Muscle of leg (tissue), 16 donors: Measurements from ENCODE around the gene ZNF318. TPM values are rescaled to one million over a fixed set of nuclear protein-coding genes. Genes with fewer than 3 reads are reported as not detected.
"Not testable (repeated sequence)": the region's sequence is repeated elsewhere in the genome, so short reads cannot be mapped to it uniquely, and the experiment has no call there.

ENCODE experiments used
- DNase-seq: peaks from one replicate; pipeline ENCODE4 v3.0.0; 2013
- H3K27ac ChIP-seq: one replicate; pipeline ENCODE4 v1.5.1; 2013; ENCODE audit warnings: mild to moderate bottlenecking, low read length, control low read depth
- H3K27me3 ChIP-seq: one replicate; pipeline ENCODE4 v1.6.1; 2013; ENCODE audit warnings: low read length; ENCODE audit not compliant: control insufficient read depth, insufficient read depth
- H3K36me3 ChIP-seq: one replicate; pipeline ENCODE4 v1.6.1; 2013; ENCODE audit warnings: low read length; ENCODE audit not compliant: control insufficient read depth, insufficient read depth
- H3K4me1 ChIP-seq: one replicate; pipeline ENCODE4 v1.6.1; 2013; ENCODE audit warnings: low read length; ENCODE audit not compliant: control insufficient read depth, insufficient read depth
- H3K4me3 ChIP-seq: one replicate; pipeline ENCODE4 v1.5.1; 2013; ENCODE audit warnings: low read length, control low read depth
- H3K9me3 ChIP-seq: replicated peaks from 2 replicates; pipeline ENCODE4 v1.6.1; 2013; ENCODE audit warnings: low read depth, low read length; ENCODE audit not compliant: control insufficient read depth
- WGBS: methylation state at CpG from one replicate; pipeline ENCODE4 v1.1.5; 2013; ENCODE audit warnings: missing lambda C conversion rate; ENCODE audit not compliant: insufficient coverage; 5-methylcytosine and 5-hydroxymethylcytosine counted together
- long read RNA-seq, 11 donors: transcript quantifications; one replicate each; lab custom pipeline, GENCODE V29; 2026
- polyA plus RNA-seq, 8 donors: library from polyadenylated mRNA; unstranded; fragments of 120-200 nt; gene quantifications; one replicate each; pipeline versions ENCODE4 v1.2.1 to v1.2.3, GENCODE V29; 2013; ENCODE audit warnings: inconsistent platforms in 1 of 8, low replicate concordance in 1 of 8; ENCODE audit not compliant: insufficient read length in 8 of 8, insufficient read depth in 1 of 8
- total RNA-seq: library from RNA; stranded (reverse); fragments of 120-200 nt; gene quantifications from one replicate; pipeline ENCODE4 v1.2.4, GENCODE V29; 2013

The ZNF318 gene
- total RNA-seq (9.4 TPM), polyA plus RNA-seq (10 to 100 TPM; 12.2 to 17.3 (median 13.0) TPM)
- long read RNA-seq, donor 1 = 0 reads
- long read RNA-seq, donor 2 = 0 reads
- long read RNA-seq, donor 3, full-length matches to known transcripts = 1 of 1 reads
- long read RNA-seq, donor 3, partial matches to known transcripts = 0 of 1 reads
- long read RNA-seq, donor 3, other reads (novel, unspliced or antisense) = 0 of 1 reads
- long read RNA-seq, donor 4 = 0 reads
- long read RNA-seq, donor 5, full-length matches to known transcripts = 4 of 4 reads
- long read RNA-seq, donor 5, partial matches to known transcripts = 0 of 4 reads
- long read RNA-seq, donor 5, other reads (novel, unspliced or antisense) = 0 of 4 reads
- long read RNA-seq, donor 6 = 0 reads
- long read RNA-seq, donor 7, full-length matches to known transcripts = 1 of 1 reads
- long read RNA-seq, donor 7, partial matches to known transcripts = 0 of 1 reads
- long read RNA-seq, donor 7, other reads (novel, unspliced or antisense) = 0 of 1 reads
- long read RNA-seq, donor 8 = 0 reads
- long read RNA-seq, donor 9 = 0 reads
- long read RNA-seq, donor 10, full-length matches to known transcripts = 2 of 8 reads
- long read RNA-seq, donor 10, partial matches to known transcripts = 6 of 8 reads
- long read RNA-seq, donor 10, other reads (novel, unspliced or antisense) = 0 of 8 reads
- long read RNA-seq, donor 11, partial matches to known transcripts = 0 of 5 reads
- long read RNA-seq, donor 11, other reads (novel, unspliced or antisense) = 5 of 5 reads

- peak within 1 kb of the TSS; percentile 95 for H3K27ac ChIP-seq
Observed at GRCh38 chr6:43369174-43370002, at the start of gene ZNF318. ZNF318 (minus strand) TSS chr6:43369647; CDS start chr6:43369365, 282 bp downstream.

GRCh38 chr6:43416935-43417334, 47.5 kb upstream of the ZNF318 start:
- no CpG with 5 or more reads among the region's 4 CpGs for WGBS
- no peak for DNase-seq
- H3K4me1 ChIP-seq = no peaks in the 10 kb centered on the region

More at GRCh38 chr6:43369174-43370002, at the start of gene ZNF318:
- peaks cover 21% of the 10 kb centered on the region for H3K4me1 ChIP-seq
- under 1% methylated on average over 84 of the region's 104 CpGs for WGBS
- H3K27me3 ChIP-seq = no peaks in the 10 kb centered on the region
- no peaks in the 10 kb centered on the region for H3K9me3 ChIP-seq
- peak within 1 kb of the TSS; percentile 68 for H3K4me3 ChIP-seq
- H3K36me3 ChIP-seq = peaks cover 7% of the 10 kb centered on the region
- DNase-seq = peak; percentile 100

GRCh38 chr6:43415275-43415674, 45.8 kb upstream of the ZNF318 start:
- H3K4me1 ChIP-seq, H3K27me3 ChIP-seq, DNase-seq, H3K27ac ChIP-seq, H3K36me3 ChIP-seq, H3K9me3 ChIP-seq, H3K4me3 ChIP-seq: not testable (repeated sequence)
- no CpG with 5 or more reads among the region's 8 CpGs for WGBS

More at GRCh38 chr6:43416935-43417334, 47.5 kb upstream of the ZNF318 start:
- no peak overlapping the region for H3K27ac ChIP-seq
- H3K4me3 ChIP-seq = no peak overlapping the region
- H3K36me3 ChIP-seq = no peaks in the 10 kb centered on the region
- peaks cover 9% of the 10 kb centered on the region for H3K27me3 ChIP-seq
- no peaks in the 10 kb centered on the region for H3K9me3 ChIP-seq

GRCh38 chr6:43413002-43413401, 43.6 kb upstream of the ZNF318 start:
- no peaks in the 10 kb centered on the region for H3K9me3 ChIP-seq
- no peak overlapping the region for H3K4me3 ChIP-seq
- H3K36me3 ChIP-seq = no peaks in the 10 kb centered on the region
- DNase-seq = no peak
- H3K4me1 ChIP-seq = no peaks in the 10 kb centered on the region
- WGBS = 94% methylated on average over 2 of the region's 2 CpGs
- H3K27ac ChIP-seq = no peak overlapping the region
- H3K27me3 ChIP-seq = peaks cover 4% of the 10 kb centered on the region

GRCh38 chr6:43412541-43412940, 43.1 kb upstream of the ZNF318 start:
- no peaks in the 10 kb centered on the region for H3K4me1 ChIP-seq
- 79% methylated on average over 5 of the region's 5 CpGs for WGBS
- H3K9me3 ChIP-seq = no peaks in the 10 kb centered on the region
- H3K27me3 ChIP-seq = peaks cover 4% of the 10 kb centered on the region
- no peak overlapping the region for H3K4me3 ChIP-seq
- no peak overlapping the region for H3K27ac ChIP-seq
- DNase-seq = no peak
- no peaks in the 10 kb centered on the region for H3K36me3 ChIP-seq

- H3K27ac ChIP-seq, H3K27me3 ChIP-seq, H3K4me1 ChIP-seq, H3K36me3 ChIP-seq, DNase-seq, H3K4me3 ChIP-seq, H3K9me3 ChIP-seq: not testable (repeated sequence)
- no CpG with 5 or more reads among the region's 1 CpG for WGBS
Observed at GRCh38 chr6:43410776-43411175, 41.3 kb upstream of the ZNF318 start.

- WGBS = 78% methylated on average over 3 of the region's 4 CpGs
- no peak overlapping the region for H3K27ac ChIP-seq
Observed at GRCh38 chr6:43408259-43408658, 38.8 kb upstream of the ZNF318 start.

GRCh38 chr6:43407296-43407695, 37.8 kb upstream of the ZNF318 start:
- Histone ChIP-seq H3K27ac (no peak overlapping the region), H3K9me3 (no peaks in the 10 kb centered on the region), H3K4me3 (no peak overlapping the region), H3K36me3 (no peaks in the 10 kb centered on the region), H3K27me3 (peaks cover 4% of the 10 kb centered on the region), H3K4me1 (no peaks in the 10 kb centered on the region)
- 86% methylated on average over 1 of the region's 1 CpG for WGBS
- no peak for DNase-seq

More at GRCh38 chr6:43408259-43408658, 38.8 kb upstream of the ZNF318 start:
- no peak for DNase-seq
- H3K36me3 ChIP-seq = no peaks in the 10 kb centered on the region
- no peaks in the 10 kb centered on the region for H3K4me1 ChIP-seq
- H3K4me3 ChIP-seq = no peak overlapping the region
- peaks cover 4% of the 10 kb centered on the region for H3K27me3 ChIP-seq
- no peaks in the 10 kb centered on the region for H3K9me3 ChIP-seq

- no peaks in the 10 kb centered on the region for H3K36me3 ChIP-seq
- H3K4me1 ChIP-seq = no peaks in the 10 kb centered on the region
- no peak overlapping the region for H3K4me3 ChIP-seq
- H3K27me3 ChIP-seq = peaks cover 4% of the 10 kb centered on the region
- no peak overlapping the region for H3K27ac ChIP-seq
- no peak for DNase-seq
- no peaks in the 10 kb centered on the region for H3K9me3 ChIP-seq
- WGBS = 51% methylated on average over 3 of the region's 3 CpGs
Observed at GRCh38 chr6:43405354-43405753, 35.9 kb upstream of the ZNF318 start.
